HG02870 (cell line): Measurements from ENCODE around the gene LCE1C.

Source experiments
- ATAC-seq: cut with Tn5 transposase; IDR thresholded peaks from one replicate; pipeline ENCODE4 v1.9.1; 2021; ENCODE audit warnings: mild to moderate bottlenecking, moderate library complexity; ENCODE audit not compliant: unreplicated experiment

The LCE1C gene

GRCh38 chr1:152760551-152761190, 45.8 kb downstream of the LCE1C start:
- ATAC-seq = no peak

GRCh38 chr1:152759453-152760173, 46.8 kb downstream of the LCE1C start:
- no peak for ATAC-seq

- ATAC-seq = no peak
Observed at GRCh38 chr1:152758636-152759035, 47.8 kb downstream of the LCE1C start.

- no peak for ATAC-seq
Observed at GRCh38 chr1:152757747-152758146, 48.7 kb downstream of the LCE1C start, which contains the start of gene KPRP. Gene KPRP, plus strand, starts transcription at chr1:152758025. Its CDS starts 1,564 bp downstream, at chr1:152759589.

GRCh38 chr1:152756872-152757271, 49.6 kb downstream of the LCE1C start:
- no peak for ATAC-seq
